ENCODE measurements around the gene EIF2B4. TPM values are rescaled to one million over a fixed set of nuclear protein-coding genes. Genes with fewer than 3 reads are reported as not detected.
"Not testable (repeated sequence)": the region's sequence is repeated elsewhere in the genome, so short reads cannot be mapped to it uniquely, and the experiment has no call there.

Gene EIF2B4
- total and polyA plus RNA-seq, 7 experiments from 2014 or later: 23.8 to 56.1 (median 42.2) TPM

- DNase-seq; H3K27me3 Mint-ChIP-seq; intact Hi-C loops (cut with micrococcal nuclease); H3K9me3 ChIP-seq (ENCODE audit: control insufficient read depth in 2 of 3, low read length in 3 of 3); H3K27me3 ChIP-seq (ENCODE audit: control insufficient read depth in 2 of 2, insufficient read depth in 2 of 2, low read length in 2 of 2); H3K4me3 ChIP-seq (ENCODE audit: low read length); H3K9me3 Mint-ChIP-seq; H3K27ac ChIP-seq (ENCODE audit: low read depth, low read length); ATAC-seq: not testable (repeated sequence)
- Histone ChIP-seq H3K36me3 (ENCODE audit: control insufficient read depth in 2 of 3, insufficient read depth in 3 of 3, low read length in 3 of 3) (peaks cover 0 to 12% (median 0%) of the 10 kb centered on the region in 3 experiments), H3K4me1 (ENCODE audit: control insufficient read depth in 2 of 2, insufficient read depth in 2 of 2, low read length in 2 of 2) (peaks cover 24 to 36% of the 10 kb centered on the region in 2 donors)
- Mint-ChIP-seq H3K27ac (peak overlapping the region in 3 of 9 donors; percentile 39 to 83 (median 62)), H3K4me1 (peaks cover 37 to 84% (median 69%) of the 10 kb centered on the region in 7 donors), H3K4me3 (peak overlapping the region in 5 of 10 donors; percentile 35 to 100 (median 58)), H3K36me3 (peaks cover 0 to 11% (median 4%) of the 10 kb centered on the region in 5 donors)
- POLR2A ChIA-PET: interaction anchor here (0.7 to 4.2 kb wide), 3 partner anchors 11 to 30 kb away, joined by 4 to 21 read pairs (median 4); partner anchors contain the start of gene MPV17
- CTCF ChIA-PET: interaction anchor here (0.6 kb wide), 1 partner anchor 50 kb away, joined by 4 read pairs; no protein-coding TSS in a partner anchor
Measured at GRCh38 chr2:27353386-27353761, 16.8 kb downstream of the EIF2B4 start.

- peak overlapping the region; percentile 2 to 65 (median 36) for H3K4me3 Mint-ChIP-seq
- H3K27ac Mint-ChIP-seq: peak overlapping the region; percentile 0 to 83 (median 61)
- peak overlapping the region; percentile 4 for H3K27ac ChIP-seq (ENCODE audit: low read depth, low read length)
- POLR2A ChIA-PET: interaction anchor here (0.8 to 4.2 kb wide), 2 partner anchors 12 to 29 kb away, joined by 3 to 21 read pairs; partner anchors contain the start of gene MPV17
- H3K4me3 ChIP-seq (ENCODE audit: low read length): no peak overlapping the region
- H3K36me3 ChIP-seq (ENCODE audit: control insufficient read depth in 2 of 3, insufficient read depth in 3 of 3, low read length in 3 of 3): peaks cover 0 to 11% (median 0%) of the 10 kb centered on the region in 3 experiments
- intact Hi-C loops (cut with micrococcal nuclease): no loop called here
- peaks cover 36 to 84% (median 66%) of the 10 kb centered on the region in 7 donors for H3K4me1 Mint-ChIP-seq
- ATAC-seq: no peak
- no peaks in the 10 kb centered on the region for H3K27me3 Mint-ChIP-seq
- peak in 5 of 9 donors; percentile 12 to 38 (median 31) for DNase-seq
- H3K4me1 ChIP-seq (ENCODE audit: control insufficient read depth in 2 of 2, insufficient read depth in 2 of 2, low read length in 2 of 2): peaks cover 14 to 28% of the 10 kb centered on the region in 2 donors
- H3K9me3 ChIP-seq (ENCODE audit: control insufficient read depth in 2 of 3, low read length in 3 of 3): no peaks in the 10 kb centered on the region
- peaks cover 0 to 11% (median 9%) of the 10 kb centered on the region in 5 donors for H3K36me3 Mint-ChIP-seq
- CTCF ChIA-PET: interaction anchor here (1.4 to 1.5 kb wide), 2 partner anchors 10 to 17 kb away, joined by 5 read pairs; no protein-coding TSS in a partner anchor
- H3K9me3 Mint-ChIP-seq: peaks cover 0 to 6% (median 0%) of the 10 kb centered on the region in 11 donors
- H3K27me3 ChIP-seq (ENCODE audit: control insufficient read depth in 2 of 2, insufficient read depth in 2 of 2, low read length in 2 of 2): no peaks in the 10 kb centered on the region
Measured at GRCh38 chr2:27351802-27352598, 18.1 kb downstream of the EIF2B4 start.

- H3K27me3 Mint-ChIP-seq: no peaks in the 10 kb centered on the region
- peak overlapping the region in 1 of 9 donors; percentile 51 for H3K27ac Mint-ChIP-seq
- peak overlapping the region in 1 of 10 donors; percentile 11 for H3K4me3 Mint-ChIP-seq
- CTCF ChIA-PET: no interaction called here
- no peaks in the 10 kb centered on the region for H3K9me3 Mint-ChIP-seq
- no peak overlapping the region for H3K4me3 ChIP-seq (ENCODE audit: low read length)
- no peaks in the 10 kb centered on the region for H3K36me3 ChIP-seq (ENCODE audit: control insufficient read depth in 2 of 3, insufficient read depth in 3 of 3, low read length in 3 of 3)
- H3K27me3 ChIP-seq (ENCODE audit: control insufficient read depth in 2 of 2, insufficient read depth in 2 of 2, low read length in 2 of 2): no peaks in the 10 kb centered on the region
- H3K36me3 Mint-ChIP-seq: peaks cover 0 to 10% (median 4%) of the 10 kb centered on the region in 5 donors
- intact Hi-C loops (cut with micrococcal nuclease): no loop called here
- H3K27ac ChIP-seq (ENCODE audit: low read depth, low read length): no peak overlapping the region
- no peaks in the 10 kb centered on the region for H3K9me3 ChIP-seq (ENCODE audit: control insufficient read depth in 2 of 3, low read length in 3 of 3)
- POLR2A ChIA-PET: interaction anchor here (0.5 to 0.9 kb wide), 2 partner anchors 60 to 1514 kb away, joined by 4 read pairs; no protein-coding TSS in a partner anchor
- H3K4me1 ChIP-seq (ENCODE audit: control insufficient read depth in 2 of 2, insufficient read depth in 2 of 2, low read length in 2 of 2): peaks cover 9 to 22% of the 10 kb centered on the region in 2 donors
- DNase-seq (no peak), ATAC-seq (no peak)
- peaks cover 32 to 76% (median 56%) of the 10 kb centered on the region in 7 donors for H3K4me1 Mint-ChIP-seq
Measured at GRCh38 chr2:27350106-27350693, 19.9 kb downstream of the EIF2B4 start.

- POLR2A ChIA-PET: interaction anchor here (0.7 kb wide), 1 partner anchor 22 kb away, joined by 3 read pairs; the partner anchor contains the start of gene EIF2B4
- Mint-ChIP-seq H3K9me3 (no peaks in the 10 kb centered on the region), H3K36me3 (peaks cover 0 to 14% (median 4%) of the 10 kb centered on the region in 5 donors), H3K4me1 (peaks cover 22 to 59% (median 36%) of the 10 kb centered on the region in 7 donors), H3K27me3 (no peaks in the 10 kb centered on the region), H3K27ac (peak overlapping the region in 2 of 9 donors; percentile 25 to 70), H3K4me3 (no peak overlapping the region)
- no peak overlapping the region for H3K27ac ChIP-seq (ENCODE audit: low read depth, low read length)
- H3K4me1 ChIP-seq (ENCODE audit: control insufficient read depth in 2 of 2, insufficient read depth in 2 of 2, low read length in 2 of 2): peaks cover 0 to 11% of the 10 kb centered on the region in 2 donors
- DNase-seq (no peak), ATAC-seq (no peak)
- H3K9me3 ChIP-seq (ENCODE audit: control insufficient read depth in 2 of 3, low read length in 3 of 3): no peaks in the 10 kb centered on the region
- intact Hi-C loops (cut with micrococcal nuclease): no loop called here
- CTCF ChIA-PET: no interaction called here
- peaks cover 3 to 8% (median 6%) of the 10 kb centered on the region in 3 experiments for H3K36me3 ChIP-seq (ENCODE audit: control insufficient read depth in 2 of 3, insufficient read depth in 3 of 3, low read length in 3 of 3)
- no peaks in the 10 kb centered on the region for H3K27me3 ChIP-seq (ENCODE audit: control insufficient read depth in 2 of 2, insufficient read depth in 2 of 2, low read length in 2 of 2)
- no peak overlapping the region for H3K4me3 ChIP-seq (ENCODE audit: low read length)
Measured at GRCh38 chr2:27347641-27348040, 22.5 kb downstream of the EIF2B4 start.

GRCh38 chr2:27336173-27336572 lies 34.0 kb downstream of the EIF2B4 start:
- Histone ChIP-seq H3K9me3 (ENCODE audit: control insufficient read depth in 2 of 3, low read length in 3 of 3) (no peaks in the 10 kb centered on the region), H3K4me3 (ENCODE audit: low read length) (no peak overlapping the region), H3K4me1 (ENCODE audit: control insufficient read depth in 2 of 2, insufficient read depth in 2 of 2, low read length in 2 of 2) (no peaks in the 10 kb centered on the region), H3K36me3 (ENCODE audit: control insufficient read depth in 2 of 3, insufficient read depth in 3 of 3, low read length in 3 of 3) (peaks cover 13 to 74% (median 25%) of the 10 kb centered on the region in 3 experiments), H3K27me3 (ENCODE audit: control insufficient read depth in 2 of 2, insufficient read depth in 2 of 2, low read length in 2 of 2) (no peaks in the 10 kb centered on the region), H3K27ac (ENCODE audit: low read depth, low read length) (no peak overlapping the region)
- intact Hi-C loops (cut with micrococcal nuclease): no loop called here
- H3K9me3 Mint-ChIP-seq: no peaks in the 10 kb centered on the region
- no peak overlapping the region for H3K27ac Mint-ChIP-seq
- H3K36me3 Mint-ChIP-seq: peaks cover 6 to 47% (median 21%) of the 10 kb centered on the region in 5 donors
- DNase-seq: no peak
- ATAC-seq: no peak
- no peak overlapping the region for H3K4me3 Mint-ChIP-seq
- POLR2A ChIA-PET: interaction anchor here (0.9 to 2.2 kb wide), 2 partner anchors 12 to 24 kb away, joined by 4 to 7 read pairs; no protein-coding TSS in a partner anchor
- peaks cover 0 to 10% (median 0%) of the 10 kb centered on the region in 7 donors for H3K4me1 Mint-ChIP-seq
- no peaks in the 10 kb centered on the region for H3K27me3 Mint-ChIP-seq
- CTCF ChIA-PET: no interaction called here

- H3K4me3 Mint-ChIP-seq: no peak overlapping the region
- Histone ChIP-seq H3K27ac (ENCODE audit: low read depth, low read length) (no peak overlapping the region), H3K4me1 (ENCODE audit: control insufficient read depth in 2 of 2, insufficient read depth in 2 of 2, low read length in 2 of 2) (no peaks in the 10 kb centered on the region), H3K4me3 (ENCODE audit: low read length) (no peak overlapping the region), H3K36me3 (ENCODE audit: control insufficient read depth in 2 of 3, insufficient read depth in 3 of 3, low read length in 3 of 3) (peaks cover 13 to 78% (median 25%) of the 10 kb centered on the region in 3 experiments), H3K9me3 (ENCODE audit: control insufficient read depth in 2 of 3, low read length in 3 of 3) (no peaks in the 10 kb centered on the region), H3K27me3 (ENCODE audit: control insufficient read depth in 2 of 2, insufficient read depth in 2 of 2, low read length in 2 of 2) (no peaks in the 10 kb centered on the region)
- ChIA-PET CTCF (interaction anchor here (1.5 kb wide), 1 partner anchor 12 kb away, joined by 3 read pairs; the partner anchor contains the start of gene MPV17), POLR2A (interaction anchor here (0.9 kb wide), 1 partner anchor 25 kb away, joined by 4 read pairs; no protein-coding TSS in a partner anchor)
- peaks cover 6 to 43% (median 24%) of the 10 kb centered on the region in 5 donors for H3K36me3 Mint-ChIP-seq
- H3K27ac Mint-ChIP-seq: peak overlapping the region in 2 of 9 donors; percentile 15 to 70
- no peaks in the 10 kb centered on the region for H3K27me3 Mint-ChIP-seq
- DNase-seq (no peak), ATAC-seq (no peak)
- intact Hi-C loops (cut with micrococcal nuclease): no loop called here
- H3K4me1 Mint-ChIP-seq: peaks cover 0 to 10% (median 0%) of the 10 kb centered on the region in 7 donors
- no peaks in the 10 kb centered on the region for H3K9me3 Mint-ChIP-seq
Measured at GRCh38 chr2:27335311-27335710, 34.8 kb downstream of the EIF2B4 start.
